Left renal pelvis (tissue), 4 donors: ENCODE results near the gene AAK1. TPM values are rescaled to one million over a fixed set of nuclear protein-coding genes. Genes with fewer than 3 reads are reported as not detected.

Experiments used
- DNase-seq, 4 donors: peaks; one replicate each; pipeline ENCODE4 v3.0.0-alpha.2; 2013; ENCODE audit warnings: low read depth in 4 of 4, low spot score in 3 of 4
- polyA plus RNA-seq, 4 donors: library from polyadenylated mRNA; unstranded; fragments of 120-200 nt; gene quantifications; one replicate each; pipeline ENCODE4 v1.2.1, GENCODE V29; 2013; ENCODE audit not compliant: insufficient read length in 4 of 4

Gene AAK1
- polyA plus RNA-seq, 4 donors: 17.5 to 25.5 (median 23.5) TPM

DNA sequence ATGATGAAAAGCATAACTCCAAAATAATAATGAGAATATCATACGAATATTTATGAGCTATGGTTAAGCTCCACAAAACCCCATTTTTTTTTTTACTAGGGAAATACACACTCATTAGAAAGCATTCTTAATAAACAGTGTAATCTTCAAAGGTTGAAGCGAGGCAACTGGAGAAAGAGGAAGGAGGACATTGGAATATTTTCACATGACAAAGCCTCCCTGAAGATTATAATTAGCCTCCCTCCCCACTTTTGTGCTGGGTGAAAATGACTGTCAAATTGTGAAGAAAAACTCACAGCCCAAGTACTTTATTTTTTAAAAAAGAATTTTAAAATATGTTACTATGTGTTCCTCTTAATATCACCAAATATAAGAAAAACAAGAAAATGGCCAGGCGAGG, 142.2 kb downstream of the AAK1 start:
- no peak for DNase-seq

DNA sequence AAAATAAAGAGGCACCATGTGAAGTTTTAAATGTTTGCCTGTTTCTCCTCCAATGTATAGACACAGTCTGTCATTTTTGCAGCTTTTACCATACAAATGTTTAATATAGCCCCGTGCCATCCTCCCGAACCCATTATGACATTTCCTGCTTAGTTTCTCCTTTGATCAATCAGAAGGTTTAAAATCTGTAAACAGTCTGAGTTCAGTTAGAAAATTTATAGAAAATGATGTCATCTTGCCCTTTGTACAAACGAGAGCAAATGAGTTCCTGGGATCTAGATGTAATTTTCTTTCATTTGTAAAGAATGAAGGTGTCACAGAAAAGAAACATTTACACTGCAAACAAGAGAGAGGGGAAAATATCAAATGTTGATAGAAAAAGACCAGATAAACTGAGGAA, 143.6 kb downstream of the AAK1 start:
- no peak for DNase-seq

DNA sequence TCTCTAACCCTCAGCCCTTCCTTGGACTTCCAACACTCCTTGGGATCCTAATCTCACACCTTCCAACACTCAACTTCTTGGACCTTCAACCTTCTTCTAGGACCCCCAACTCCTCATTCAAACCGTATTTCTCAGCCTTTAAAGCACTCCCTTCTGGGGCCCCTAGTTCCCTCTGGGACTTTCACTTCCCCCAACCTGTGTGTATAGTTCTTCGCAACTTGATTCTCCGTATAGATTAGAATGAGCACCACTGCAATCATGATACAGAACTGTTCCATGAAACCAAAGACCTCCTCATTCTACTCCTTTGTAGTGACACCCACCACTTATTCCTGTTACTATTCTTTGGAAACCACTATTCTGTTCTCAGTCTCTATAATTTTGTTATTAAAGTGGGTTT, 144.3 kb downstream of the AAK1 start:
- no peak for DNase-seq

DNA sequence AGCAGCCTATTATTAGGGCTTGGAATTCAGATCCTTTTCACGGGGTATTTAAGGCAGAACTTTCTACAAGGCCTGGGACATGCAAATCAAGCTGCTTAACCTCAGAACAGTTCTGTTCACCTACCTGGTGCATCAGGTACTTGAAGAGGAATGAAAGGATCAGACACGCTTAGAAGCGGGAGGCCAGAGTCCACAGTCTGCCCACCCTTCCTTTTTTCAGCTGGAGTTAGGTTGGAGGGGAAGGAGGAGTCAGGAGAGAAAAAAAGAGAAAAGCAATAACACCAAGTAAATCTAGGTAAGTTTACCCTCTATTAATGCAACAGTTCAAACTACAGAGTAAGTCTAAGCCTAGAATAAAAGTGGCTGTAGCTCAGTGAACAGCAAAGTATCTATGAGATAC, 147.7 kb downstream of the AAK1 start:
- no peak for DNase-seq

DNA sequence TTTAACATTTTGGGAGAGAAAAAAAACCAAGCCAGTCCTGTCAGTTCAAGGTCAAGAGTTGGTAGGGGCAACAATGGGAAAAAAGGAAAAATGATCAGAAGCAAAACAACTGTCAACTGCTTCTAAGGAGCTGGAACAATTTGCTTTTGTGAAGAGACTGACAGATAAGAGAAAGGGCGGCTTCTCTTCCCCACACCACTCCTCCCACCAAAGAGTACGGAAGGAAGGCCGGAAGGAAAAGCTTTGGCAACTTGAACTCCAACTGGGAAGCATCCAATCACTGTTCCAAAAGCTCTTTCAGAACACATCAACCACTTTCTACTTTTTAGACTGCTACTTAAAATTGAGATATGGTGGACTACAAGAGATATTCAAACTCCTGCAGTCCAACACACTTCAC, 148.5 kb downstream of the AAK1 start:
- no peak for DNase-seq

DNA sequence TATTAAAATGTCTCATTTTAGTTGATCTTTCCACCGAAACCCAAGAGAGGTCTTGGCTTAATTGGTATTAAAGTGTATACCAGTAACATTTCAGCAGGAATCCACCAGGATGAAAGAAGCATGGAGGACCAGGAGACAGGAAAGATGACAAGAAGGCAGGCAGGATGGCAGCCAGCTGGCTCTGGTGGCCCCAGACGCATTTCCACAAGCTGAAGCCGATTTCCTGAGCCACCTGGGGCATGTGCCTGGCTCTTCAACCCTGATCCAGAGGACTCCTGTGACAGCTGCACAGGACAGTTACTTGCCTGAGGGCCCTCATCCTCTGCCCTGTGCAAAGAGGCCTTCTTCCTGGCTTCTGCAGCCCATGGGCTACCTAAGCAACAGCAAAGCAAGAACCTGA, 149.4 kb downstream of the AAK1 start:
- no peak for DNase-seq

DNA sequence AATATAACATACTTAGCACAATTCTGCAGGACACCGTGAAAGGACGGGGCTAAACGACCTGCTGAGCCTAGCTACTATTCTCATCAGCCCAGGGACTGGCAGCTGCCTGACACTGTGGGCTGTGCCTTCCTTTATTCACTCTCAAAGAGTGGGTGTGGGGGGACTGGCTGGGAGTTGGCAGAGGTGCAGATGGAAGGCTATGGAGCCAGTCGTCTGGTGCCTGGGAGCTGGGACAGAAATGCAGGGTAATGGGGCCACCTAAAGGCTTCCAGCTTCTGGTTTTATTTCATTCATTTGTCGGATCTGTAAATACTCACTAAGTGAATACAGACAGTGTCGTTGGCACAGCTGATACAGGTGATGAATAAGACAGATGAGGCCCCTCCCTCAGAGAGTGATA, 150.3 kb downstream of the AAK1 start:
- no peak for DNase-seq

DNA sequence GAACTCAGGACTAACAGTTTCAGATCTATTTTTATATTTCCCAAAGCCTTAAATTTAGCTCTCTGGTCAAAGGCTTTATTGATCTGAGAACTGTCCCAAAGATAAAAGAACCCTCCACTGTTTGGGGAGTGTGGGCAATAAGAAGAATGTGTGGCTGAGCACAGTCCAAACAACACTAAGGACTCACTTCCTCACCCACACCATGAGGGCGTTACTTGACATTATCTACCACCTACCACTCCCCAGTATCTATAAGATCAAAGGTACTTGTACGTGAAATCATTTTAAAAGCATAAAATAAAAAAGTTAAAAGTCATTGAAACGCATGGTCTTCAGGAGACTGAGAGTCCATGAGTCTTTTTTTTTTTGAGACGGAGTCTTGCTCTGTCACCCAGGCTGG, 151.7 kb downstream of the AAK1 start:
- DNase-seq: no peak

DNA sequence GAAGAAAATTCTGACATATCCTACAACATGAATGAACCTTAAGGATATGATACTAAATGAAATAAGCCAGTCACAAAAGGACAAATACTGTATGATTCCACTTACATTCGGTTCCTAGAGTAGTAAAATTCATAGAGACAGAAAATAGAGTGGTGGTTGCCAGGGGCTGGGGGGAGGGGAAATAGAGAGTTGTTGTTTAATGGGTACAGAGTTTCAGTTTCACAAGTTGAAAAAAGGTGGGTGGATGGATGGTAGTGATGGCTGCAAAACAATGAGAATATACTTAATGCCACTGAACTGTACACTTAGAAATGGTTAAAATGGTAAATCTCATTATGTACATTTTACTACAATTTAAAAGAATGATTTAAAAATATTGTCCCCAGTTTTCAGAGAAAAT, 153.1 kb downstream of the AAK1 start:
- no peak for DNase-seq

DNA sequence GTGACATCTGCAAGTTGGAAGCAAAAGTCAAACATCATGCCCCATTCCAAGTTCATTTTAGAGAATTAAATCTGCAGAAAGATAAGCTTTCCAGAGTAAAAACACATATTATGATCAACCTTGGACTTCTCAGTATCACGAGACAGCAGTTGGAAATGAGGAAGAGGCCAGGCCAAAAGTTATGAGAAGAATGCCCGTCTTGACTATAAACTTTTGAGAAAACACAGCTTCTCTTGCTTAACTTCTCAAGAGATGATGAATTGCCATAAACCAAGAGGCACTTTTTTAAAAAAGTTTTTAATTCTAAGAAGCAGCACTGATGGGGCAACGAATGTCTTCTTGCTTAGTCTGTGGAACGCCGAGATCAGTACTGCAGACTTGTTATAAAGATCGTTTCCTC, 153.7 kb downstream of the AAK1 start:
- DNase-seq: no peak

DNA sequence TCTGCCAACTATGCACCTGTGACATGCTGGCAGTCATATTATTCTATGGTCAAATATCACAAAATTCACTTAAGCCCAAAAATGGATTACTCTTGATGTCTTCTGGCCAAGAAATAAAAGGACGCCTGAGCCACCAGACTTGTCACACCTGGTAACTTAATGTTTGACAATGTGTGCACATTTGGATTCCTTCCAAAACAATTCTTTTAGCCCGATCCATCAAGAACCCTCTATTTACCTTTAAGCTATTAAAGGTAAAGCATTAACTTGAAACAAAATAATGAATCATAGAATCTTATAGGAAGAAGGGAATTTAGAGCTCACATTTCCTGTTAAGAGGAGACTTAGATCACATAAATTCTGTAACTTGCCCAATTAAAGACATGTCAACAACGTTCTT, 159.8 kb downstream of the AAK1 start:
- no peak for DNase-seq

DNA sequence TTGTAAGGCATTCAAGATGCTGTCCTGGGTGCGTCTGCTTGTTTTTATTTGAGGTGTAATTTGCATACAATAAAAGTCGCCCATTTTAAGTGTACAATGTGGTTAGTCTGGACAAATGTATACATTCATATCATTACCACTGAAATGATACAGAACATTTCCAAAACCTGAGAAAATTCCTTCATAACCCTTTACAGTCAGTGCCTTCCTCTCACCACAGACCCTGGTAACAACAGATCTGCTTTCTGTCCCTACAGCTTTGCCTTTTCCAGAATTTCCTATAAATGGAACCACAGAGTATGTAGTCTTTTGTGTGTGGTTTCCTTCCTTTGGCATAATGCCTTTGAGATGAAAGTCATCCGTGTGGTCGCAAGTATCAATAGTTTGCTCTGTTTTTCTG, 160.5 kb downstream of the AAK1 start:
- no peak for DNase-seq

DNA sequence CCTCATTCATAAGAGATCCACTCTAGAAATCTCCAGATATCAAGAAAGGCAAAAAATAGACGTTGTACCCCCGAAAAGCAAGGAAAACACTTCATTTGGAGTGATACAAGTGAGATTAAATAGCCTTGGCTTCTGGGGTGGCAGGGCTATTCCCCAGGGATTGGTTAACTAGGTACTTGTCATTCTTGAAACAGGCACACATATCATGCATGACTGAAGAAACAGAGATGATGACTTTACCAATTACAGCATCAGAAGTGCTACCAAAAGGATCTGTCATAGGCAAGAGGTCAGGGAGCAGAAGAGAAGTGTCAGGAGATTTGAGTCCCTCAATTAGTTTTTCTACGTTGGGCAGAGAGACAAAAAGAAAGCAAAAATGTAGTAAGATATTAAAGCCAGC, 161.1 kb downstream of the AAK1 start:
- no peak for DNase-seq

DNA sequence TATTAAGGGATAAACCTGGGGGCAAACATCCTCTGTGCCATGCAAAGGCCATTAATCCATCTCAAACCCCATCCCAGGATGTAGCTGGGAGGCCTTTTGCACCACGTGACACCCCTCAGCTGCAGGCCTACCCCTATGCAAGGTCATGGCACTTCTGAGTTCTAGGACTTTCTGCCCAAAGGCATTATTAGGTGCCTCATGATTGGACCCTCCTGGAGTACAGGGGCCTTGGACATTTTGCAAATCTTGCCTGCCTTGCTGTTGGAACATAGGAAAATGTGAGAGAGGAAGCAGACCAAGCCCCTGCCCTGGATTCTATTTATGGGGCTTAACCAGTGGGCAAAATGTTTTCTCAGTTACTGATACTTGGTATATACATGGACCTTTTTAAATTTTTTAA, 162.1 kb downstream of the AAK1 start:
- DNase-seq: no peak

DNA sequence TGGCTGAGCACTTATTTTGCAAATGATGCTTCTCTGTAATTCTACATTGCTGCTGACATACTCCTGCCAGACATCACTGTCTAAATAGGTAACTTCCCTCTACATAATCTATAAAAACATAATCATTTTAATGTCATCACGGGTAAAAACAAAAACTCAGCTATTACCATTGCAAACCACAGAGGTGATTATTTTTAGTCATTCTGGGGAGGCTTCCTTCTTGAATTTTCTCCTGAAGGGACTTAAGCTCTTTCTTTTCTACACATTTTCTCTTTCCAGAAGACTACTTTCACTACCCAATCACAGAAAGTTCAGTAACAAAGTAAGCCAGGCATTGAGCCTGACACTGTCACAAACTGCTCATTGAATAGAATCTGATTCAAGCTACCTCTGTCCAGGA, 165.9 kb downstream of the AAK1 start:
- DNase-seq: no peak

DNA sequence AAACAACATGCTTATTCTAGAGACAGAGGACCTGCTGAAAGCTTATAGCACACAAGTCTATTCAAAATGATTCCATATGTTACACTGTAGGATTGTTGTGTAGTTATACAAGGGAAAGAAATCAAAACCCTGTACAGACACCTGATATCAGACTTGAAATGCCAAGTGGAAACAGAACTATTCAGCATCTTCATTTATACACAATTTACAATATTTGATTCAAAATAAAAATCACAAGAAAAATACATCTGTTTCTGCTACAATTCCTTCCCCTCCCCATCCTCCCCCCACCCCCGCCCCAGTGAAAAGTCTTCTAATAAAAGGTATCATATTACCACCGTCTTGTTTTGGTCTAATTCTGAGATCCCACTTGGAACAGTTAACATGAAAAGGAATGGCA, 168.9 kb downstream of the AAK1 start:
- no peak for DNase-seq

DNA sequence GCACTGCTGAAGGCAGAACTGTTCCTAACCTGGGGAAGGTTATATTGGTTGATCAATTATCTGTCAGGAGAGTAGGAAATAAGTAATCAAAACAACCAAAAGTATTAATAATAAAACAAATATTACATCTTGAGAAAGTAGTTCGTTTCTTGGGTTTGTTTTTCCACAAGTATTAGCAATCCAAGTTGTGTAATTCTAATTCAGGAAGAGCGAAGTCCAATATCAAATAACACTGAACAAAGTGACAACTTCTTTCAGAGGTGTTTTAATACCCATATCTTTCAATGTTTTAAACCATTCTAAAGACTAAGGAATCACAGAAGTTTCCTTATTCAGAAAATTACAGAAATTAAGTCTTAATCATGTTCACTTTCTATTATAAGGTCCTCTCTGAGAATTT, 171.7 kb downstream of the AAK1 start:
- DNase-seq: no peak

DNA sequence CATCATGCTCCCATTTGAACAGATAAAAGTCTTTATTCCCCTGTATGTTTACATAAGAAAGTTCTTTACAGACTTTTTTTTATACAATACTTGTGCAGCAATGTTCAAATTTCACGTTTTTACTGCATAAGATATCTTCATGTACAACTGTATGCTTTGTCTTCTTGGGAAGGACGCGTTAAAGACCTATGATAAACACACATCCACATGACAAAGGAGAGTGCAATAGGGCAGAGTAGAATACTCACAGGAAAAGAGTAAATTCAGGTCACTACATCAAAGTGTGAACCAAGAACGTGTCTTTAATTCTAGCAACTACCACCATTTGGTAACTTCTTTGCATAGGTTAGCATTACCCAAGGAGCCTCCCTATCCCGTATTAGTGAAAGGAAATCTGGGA, 172.6 kb downstream of the AAK1 start:
- DNase-seq: no peak

DNA sequence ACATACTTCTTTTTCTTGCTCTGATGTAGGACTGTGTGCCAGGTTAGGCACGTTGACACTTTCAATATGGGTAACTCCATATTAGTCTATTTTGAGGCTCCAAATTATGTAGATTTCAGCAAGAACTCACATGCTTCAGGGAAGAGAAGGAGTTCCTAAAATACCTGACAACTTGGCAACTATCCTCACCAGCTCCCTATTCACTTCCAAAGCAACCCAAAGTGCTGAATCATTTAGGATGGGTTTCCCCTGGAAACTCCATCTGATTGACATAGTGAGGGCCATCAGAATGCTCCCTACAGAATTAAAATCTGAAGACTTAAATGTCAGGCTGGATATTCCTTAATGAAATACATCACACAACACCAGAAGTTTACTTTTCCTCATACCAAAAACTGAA, 173.8 kb downstream of the AAK1 start:
- no peak for DNase-seq

DNA sequence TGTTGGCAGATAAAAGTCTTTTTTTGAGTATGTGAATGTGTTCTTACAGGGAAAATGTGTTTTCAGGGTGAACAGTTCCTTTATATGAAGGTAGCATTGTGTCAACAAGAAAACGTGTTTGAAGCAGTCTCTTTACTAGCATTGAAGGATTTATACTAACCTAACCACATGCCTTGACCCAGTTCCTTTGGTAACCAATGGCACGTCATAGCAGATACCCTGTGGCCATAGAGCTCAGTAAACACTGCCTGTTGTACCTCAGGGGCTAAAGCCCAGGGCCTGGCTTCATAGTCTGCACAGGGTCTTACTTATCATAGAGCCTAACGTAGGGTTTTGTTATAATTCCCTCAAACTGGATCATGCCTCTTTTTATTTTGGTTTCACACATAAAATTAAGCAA, 174.2 kb downstream of the AAK1 start:
- no peak for DNase-seq

DNA sequence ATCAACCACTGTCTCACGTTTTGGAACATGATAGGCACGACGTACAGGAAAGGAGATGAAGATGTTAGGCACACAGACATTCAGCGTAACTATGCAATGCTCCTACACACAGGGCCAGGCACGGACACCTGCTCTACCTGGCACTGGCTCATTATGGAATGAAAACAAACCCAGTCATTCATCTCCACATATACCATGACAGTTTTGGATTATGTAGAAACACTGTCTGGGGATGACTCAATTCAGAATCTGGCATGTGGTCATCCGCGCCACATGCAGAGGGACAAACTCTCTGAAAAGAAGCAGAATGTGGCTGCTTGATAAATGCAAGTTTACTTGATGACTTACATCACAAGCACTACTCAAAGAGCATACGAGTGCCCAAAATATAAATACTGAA, 176.8 kb downstream of the AAK1 start:
- DNase-seq: no peak

DNA sequence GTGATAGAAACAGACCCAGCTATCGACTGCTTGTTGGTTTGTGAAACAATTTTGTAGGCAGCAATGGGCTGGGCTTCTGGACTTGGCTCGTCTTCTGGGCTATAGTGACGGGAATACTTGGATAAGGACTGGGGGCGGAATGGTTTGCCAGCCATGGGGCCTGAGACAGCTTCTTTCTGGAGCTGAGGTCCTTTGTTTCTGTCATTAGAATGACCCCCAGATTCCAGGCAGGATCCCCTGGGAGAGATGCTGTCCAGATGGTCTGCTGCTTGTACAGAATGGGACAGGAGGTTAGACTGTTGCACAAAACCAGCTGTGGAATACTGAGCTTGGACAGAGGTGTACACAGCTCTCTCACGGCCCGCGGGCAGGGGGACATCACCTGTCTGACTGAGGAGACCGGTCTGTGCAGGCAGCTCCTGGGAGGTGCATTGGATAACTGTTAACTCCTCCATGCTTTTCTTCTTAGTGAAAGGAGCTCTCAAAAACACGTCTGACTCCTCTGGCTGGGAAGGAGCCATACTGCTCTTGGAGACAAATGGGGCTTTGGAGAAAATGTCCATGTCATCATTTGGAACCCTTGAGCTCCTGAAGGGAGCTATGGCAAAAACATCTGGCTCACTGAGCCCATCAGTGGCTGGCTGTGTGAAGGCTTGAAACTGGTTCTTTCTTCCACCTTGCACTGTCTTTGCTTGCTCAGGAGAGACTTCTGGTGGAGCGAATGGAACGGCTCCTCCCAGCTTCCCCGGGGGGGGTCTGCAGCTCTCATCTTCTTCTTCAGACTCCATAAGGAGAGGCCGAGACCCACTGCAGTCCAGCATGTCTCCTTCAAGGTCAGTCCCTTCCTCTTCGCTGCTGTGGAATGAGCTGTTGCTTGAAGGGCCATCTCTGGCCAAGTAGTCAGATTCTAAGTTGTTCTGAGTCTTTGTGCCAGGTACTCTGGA, 177.8 kb downstream of the AAK1 start:
- no peak for DNase-seq

DNA sequence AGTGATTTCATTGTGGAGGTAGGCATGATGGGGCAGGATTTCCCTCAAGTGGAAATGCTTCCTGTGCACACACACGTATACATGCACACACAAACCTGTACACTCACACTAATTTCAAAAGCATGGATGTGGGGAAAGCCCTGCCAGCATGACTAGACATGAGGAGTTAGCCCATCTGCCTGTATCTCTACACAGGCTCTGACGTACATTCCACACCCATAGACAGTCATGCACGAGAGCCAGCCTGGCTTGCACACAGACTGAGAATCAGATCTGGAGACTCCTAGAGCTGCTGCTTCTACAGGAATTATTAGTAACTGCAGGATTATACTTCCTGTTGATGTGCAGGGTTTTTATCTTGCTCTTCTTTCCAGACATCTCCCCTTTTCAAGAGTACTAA, 179.0 kb downstream of the AAK1 start:
- no peak for DNase-seq
